Measurements from ENCODE around the gene FMN2. TPM values are rescaled to one million over a fixed set of nuclear protein-coding genes. Genes with fewer than 3 reads are reported as not detected.

The FMN2 gene
- total RNA-seq, 1 experiment from 2014 or later: 0.59 TPM

- Histone ChIP-seq H2AK5ac (ENCODE audit: insufficient read length, low read length) (no peak overlapping the region), H2BK120ac (ENCODE audit: low read depth, low read length, poor library complexity, severe bottlenecking) (no peak overlapping the region), H2AFZ (ENCODE audit: low read length) (no peak overlapping the region), H3K4me1 (ENCODE audit: insufficient read depth, low read length) (no peaks in the 10 kb centered on the region; the same call in 1 of the 2 replicates), H3K27ac (ENCODE audit: insufficient read length, low read depth, low read length) (no peak overlapping the region), H2BK5ac (ENCODE audit: insufficient read length, low read length) (no peak overlapping the region), H3T11ph (ENCODE audit: low read length) (no peak overlapping the region), H3K79me1 (ENCODE audit: insufficient read depth, low read depth, low read length, poor library complexity, severe bottlenecking) (no peaks in the 10 kb centered on the region), H2BK12ac (ENCODE audit: insufficient read length, low read depth, low read length) (no peak overlapping the region), H4K8ac (replicated peaks; ENCODE audit: insufficient read length, low read depth, low read length) (no peak overlapping the region), H3K79me2 (ENCODE audit: insufficient read depth, low read length) (no peaks in the 10 kb centered on the region), H2BK15ac (ENCODE audit: low read depth, low read length) (no peak overlapping the region), H4K20me1 (ENCODE audit: control insufficient read depth, insufficient read depth, insufficient read length) (no peaks in the 10 kb centered on the region), H2BK20ac (ENCODE audit: low read depth, low read length, poor library complexity, severe bottlenecking) (no peak overlapping the region), H4K91ac (ENCODE audit: insufficient read length, low read depth, low read length) (no peak overlapping the region), H3K9ac (ENCODE audit: extremely low read depth, insufficient read length, low read length) (no peak overlapping the region), H3K23ac (ENCODE audit: insufficient read length, low read depth, low read length) (no peak overlapping the region), H3K27me3 (ENCODE audit: insufficient read depth, low read length) (no peaks in the 10 kb centered on the region), H3K23me2 (ENCODE audit: insufficient read length, low read depth, low read length, poor library complexity, severe bottlenecking) (no peaks in the 10 kb centered on the region), H3K56ac (ENCODE audit: insufficient read length, low read depth, low read length) (no peak overlapping the region), H3K18ac (ENCODE audit: insufficient read length, low read depth, low read length) (no peak overlapping the region), H3K9me3 (ENCODE audit: control insufficient read depth, low read depth, low read length) (no peaks in the 10 kb centered on the region), H3K4ac (ENCODE audit: low read depth, low read length) (no peak overlapping the region), H3K4me2 (ENCODE audit: insufficient read depth, insufficient read length, low read length) (no peak overlapping the region), H3K14ac (ENCODE audit: insufficient read depth, low read length) (no peak overlapping the region), H4K5ac (ENCODE audit: insufficient read length, low read depth, low read length) (no peak overlapping the region)
- H3K27me3 Mint-ChIP-seq (ENCODE audit: low read depth): peaks cover 1% of the 10 kb centered on the region; the same call in 1 of the 2 replicates
- DNase-seq: no peak
- no CpG with 5 or more reads among the region's 2 CpGs for WGBS (ENCODE audit: extremely low coverage, insufficient read length, low lambda C conversion rate)
- TF ChIP-seq CTCF (conservative IDR thresholded peaks at IDR 0.05): no peak
- no peak overlapping the region for H3K4me3 Mint-ChIP-seq
- peaks cover 11 to 13% of the 10 kb centered on the region in 2 experiments for H3K4me1 Mint-ChIP-seq
- H3K9me3 Mint-ChIP-seq: no peaks in the 10 kb centered on the region; a peak in 1 of 5 replicates
- H3K27ac Mint-ChIP-seq: no peak overlapping the region
- no peaks in the 10 kb centered on the region for H3K36me3 Mint-ChIP-seq (ENCODE audit: insufficient read depth in 1 of 3, low read depth in 3 of 3)
These were observed 258.0 kb downstream of the FMN2 start for GRCh38 chr1:240349695-240350094.
